ENCODE measurements around the gene CCDC134.

DNA sequence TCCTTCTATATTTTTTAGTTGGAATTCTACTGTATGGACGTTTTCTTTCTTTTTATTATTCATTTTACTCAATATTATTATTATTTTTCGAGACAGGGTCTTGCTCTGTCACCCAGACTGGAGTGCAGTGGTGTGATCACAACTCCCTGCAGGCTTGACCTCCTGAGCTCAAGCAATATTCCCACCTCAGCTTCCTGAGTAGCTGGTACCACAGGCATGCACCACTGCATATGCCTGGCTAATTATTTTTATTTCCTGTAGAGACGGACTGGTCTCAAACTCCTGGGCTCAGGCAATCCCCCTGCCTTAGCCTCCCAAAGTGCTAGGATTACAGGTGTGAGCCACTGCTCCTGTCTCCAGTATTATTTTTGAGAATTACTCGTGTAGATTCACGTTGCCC lies 34.0 kb upstream of the CCDC134 start:
- TF ChIP-seq, protein P1, sequence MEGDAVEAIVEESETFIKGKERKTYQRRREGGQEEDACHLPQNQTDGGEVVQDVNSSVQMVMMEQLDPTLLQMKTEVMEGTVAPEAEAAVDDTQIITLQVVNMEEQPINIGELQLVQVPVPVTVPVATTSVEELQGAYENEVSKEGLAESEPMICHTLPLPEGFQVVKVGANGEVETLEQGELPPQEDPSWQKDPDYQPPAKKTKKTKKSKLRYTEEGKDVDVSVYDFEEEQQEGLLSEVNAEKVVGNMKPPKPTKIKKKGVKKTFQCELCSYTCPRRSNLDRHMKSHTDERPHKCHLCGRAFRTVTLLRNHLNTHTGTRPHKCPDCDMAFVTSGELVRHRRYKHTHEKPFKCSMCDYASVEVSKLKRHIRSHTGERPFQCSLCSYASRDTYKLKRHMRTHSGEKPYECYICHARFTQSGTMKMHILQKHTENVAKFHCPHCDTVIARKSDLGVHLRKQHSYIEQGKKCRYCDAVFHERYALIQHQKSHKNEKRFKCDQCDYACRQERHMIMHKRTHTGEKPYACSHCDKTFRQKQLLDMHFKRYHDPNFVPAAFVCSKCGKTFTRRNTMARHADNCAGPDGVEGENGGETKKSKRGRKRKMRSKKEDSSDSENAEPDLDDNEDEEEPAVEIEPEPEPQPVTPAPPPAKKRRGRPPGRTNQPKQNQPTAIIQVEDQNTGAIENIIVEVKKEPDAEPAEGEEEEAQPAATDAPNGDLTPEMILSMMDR (IDR thresholded peaks at IDR 0.05), result no peak
- TF ChIP-seq POLR2AphosphoS5 (IDR thresholded peaks at IDR 0.05), result no peak

All from esophagus muscularis mucosa (tissue), 3 donors.